Retinal pigment epithelial cell (primary cell): ENCODE measurements around the gene E2F3.

Source experiments
- DNase-seq: peaks from one replicate; pipeline ENCODE4 v3.0.0-alpha.2; 2010; ENCODE audit warnings: low read depth
- H3K4me3 ChIP-seq: 2 replicates; pipeline ENCODE4 v1.5.1; 2011; ENCODE audit warnings: mild to moderate bottlenecking, low read length, control low read depth, moderate library complexity
- CTCF ChIP-seq: conservative IDR thresholded peaks from 2 replicates; pipeline ENCODE4 v1.5.1; 2011; ENCODE audit warnings: low read depth, low read length, control low read depth, inconsistent platforms

E2F3 gene

GRCh38 chr6:20483887-20484497 is 82.3 kb downstream of the E2F3 start:
- no peak overlapping the region for H3K4me3 ChIP-seq
- TF ChIP-seq CTCF, result no peak
- DNase-seq, result no peak

- no peak overlapping the region for H3K4me3 ChIP-seq
- TF ChIP-seq CTCF, result no peak
- no peak for DNase-seq
These were observed 85.0 kb downstream of the E2F3 start for GRCh38 chr6:20486641-20487040.

GRCh38 chr6:20487669-20488375 is 86.1 kb downstream of the E2F3 start:
- DNase-seq, result no peak

GRCh38 chr6:20490591-20490990 is 88.9 kb downstream of the E2F3 start:
- no peak for TF ChIP-seq CTCF
- no peak for DNase-seq
- H3K4me3 ChIP-seq, result no peak overlapping the region

More at GRCh38 chr6:20487669-20488375, 86.1 kb downstream of the E2F3 start:
- H3K4me3 ChIP-seq, result no peak overlapping the region
- TF ChIP-seq CTCF, result no peak

- no peak for TF ChIP-seq CTCF
- H3K4me3 ChIP-seq, result no peak overlapping the region
These were observed 90.4 kb downstream of the E2F3 start for GRCh38 chr6:20492099-20492498.

GRCh38 chr6:20497216-20498040 is 95.7 kb downstream of the E2F3 start:
- DNase-seq, result no peak
- H3K4me3 ChIP-seq, result no peak overlapping the region
- TF ChIP-seq CTCF, result no peak

More at GRCh38 chr6:20492099-20492498, 90.4 kb downstream of the E2F3 start:
- DNase-seq, result no peak
